DMS153 (cell line): ENCODE data around the gene SLC24A3.

ENCODE experiments used
- DNase-seq: peaks from one replicate; lab custom pipeline; 2025; lab: John Stamatoyannopoulos, UW

Gene SLC24A3

GRCh38 chr20:19384940-19385339 is 172.5 kb downstream of the SLC24A3 start:
- DNase-seq = no peak

- no peak for DNase-seq
These were observed 174.8 kb downstream of the SLC24A3 start for GRCh38 chr20:19387251-19387650.

GRCh38 chr20:19392344-19393130 is 180.1 kb downstream of the SLC24A3 start:
- no peak for DNase-seq

GRCh38 chr20:19396460-19397081 is 184.1 kb downstream of the SLC24A3 start:
- DNase-seq = no peak

GRCh38 chr20:19397226-19397625 is 184.8 kb downstream of the SLC24A3 start:
- DNase-seq = no peak

GRCh38 chr20:19397666-19398065 is 185.2 kb downstream of the SLC24A3 start:
- DNase-seq = no peak

GRCh38 chr20:19401096-19401495 is 188.7 kb downstream of the SLC24A3 start:
- DNase-seq = no peak

- no peak for DNase-seq
These were observed 191.1 kb downstream of the SLC24A3 start for GRCh38 chr20:19403549-19403948.

GRCh38 chr20:19404826-19405225 is 192.4 kb downstream of the SLC24A3 start:
- no peak for DNase-seq

- DNase-seq = no peak
These were observed 193.5 kb downstream of the SLC24A3 start for GRCh38 chr20:19405958-19406357.

- DNase-seq = no peak
These were observed 193.9 kb downstream of the SLC24A3 start for GRCh38 chr20:19406381-19406780.

GRCh38 chr20:19407196-19407595 is 194.8 kb downstream of the SLC24A3 start:
- DNase-seq = no peak

GRCh38 chr20:19407736-19408135 is 195.3 kb downstream of the SLC24A3 start:
- DNase-seq = no peak

GRCh38 chr20:19408971-19409370 is 196.5 kb downstream of the SLC24A3 start:
- no peak for DNase-seq

- no peak for DNase-seq
These were observed 199.4 kb downstream of the SLC24A3 start for GRCh38 chr20:19411811-19412210.

- no peak for DNase-seq
These were observed 199.8 kb downstream of the SLC24A3 start for GRCh38 chr20:19412254-19412653.

- DNase-seq = no peak
These were observed 202.2 kb downstream of the SLC24A3 start for GRCh38 chr20:19414600-19414999.

GRCh38 chr20:19415786-19416185 is 203.3 kb downstream of the SLC24A3 start:
- no peak for DNase-seq

GRCh38 chr20:19416627-19417026 is 204.2 kb downstream of the SLC24A3 start:
- no peak for DNase-seq

- DNase-seq = no peak
These were observed 207.0 kb downstream of the SLC24A3 start for GRCh38 chr20:19419396-19419795.

- DNase-seq = no peak
These were observed 210.9 kb downstream of the SLC24A3 start for GRCh38 chr20:19423097-19423899.

GRCh38 chr20:19423900-19424620 is 211.6 kb downstream of the SLC24A3 start:
- DNase-seq = no peak
